GM13977 (cell line): ENCODE results near the gene GPSM1.

Experiments
- DNase-seq: peaks from one replicate; pipeline ENCODE4 v3.0.0; 2012; ENCODE audit warnings: low spot score
- CTCF ChIP-seq: IDR thresholded peaks from 2 replicates; pipeline ENCODE4 v1.5.1; 2012; ENCODE audit warnings: mild to moderate bottlenecking, control low read depth; ENCODE audit not compliant: insufficient read depth; ENCODE audit errors: extremely low read depth, missing control alignments
- in situ Hi-C: fragments of 300-500 bp; cut with MboI; formaldehyde crosslinking; loops from one replicate; pipeline ENCODE4 v1.12.0; 2022; ENCODE audit warnings: low sequenced_read_pairs, low pct_unique_long_range_greater_than_20kb, mixed read lengths, inconsistent platforms; ENCODE audit not compliant: unreplicated experiment

Gene GPSM1

DNA sequence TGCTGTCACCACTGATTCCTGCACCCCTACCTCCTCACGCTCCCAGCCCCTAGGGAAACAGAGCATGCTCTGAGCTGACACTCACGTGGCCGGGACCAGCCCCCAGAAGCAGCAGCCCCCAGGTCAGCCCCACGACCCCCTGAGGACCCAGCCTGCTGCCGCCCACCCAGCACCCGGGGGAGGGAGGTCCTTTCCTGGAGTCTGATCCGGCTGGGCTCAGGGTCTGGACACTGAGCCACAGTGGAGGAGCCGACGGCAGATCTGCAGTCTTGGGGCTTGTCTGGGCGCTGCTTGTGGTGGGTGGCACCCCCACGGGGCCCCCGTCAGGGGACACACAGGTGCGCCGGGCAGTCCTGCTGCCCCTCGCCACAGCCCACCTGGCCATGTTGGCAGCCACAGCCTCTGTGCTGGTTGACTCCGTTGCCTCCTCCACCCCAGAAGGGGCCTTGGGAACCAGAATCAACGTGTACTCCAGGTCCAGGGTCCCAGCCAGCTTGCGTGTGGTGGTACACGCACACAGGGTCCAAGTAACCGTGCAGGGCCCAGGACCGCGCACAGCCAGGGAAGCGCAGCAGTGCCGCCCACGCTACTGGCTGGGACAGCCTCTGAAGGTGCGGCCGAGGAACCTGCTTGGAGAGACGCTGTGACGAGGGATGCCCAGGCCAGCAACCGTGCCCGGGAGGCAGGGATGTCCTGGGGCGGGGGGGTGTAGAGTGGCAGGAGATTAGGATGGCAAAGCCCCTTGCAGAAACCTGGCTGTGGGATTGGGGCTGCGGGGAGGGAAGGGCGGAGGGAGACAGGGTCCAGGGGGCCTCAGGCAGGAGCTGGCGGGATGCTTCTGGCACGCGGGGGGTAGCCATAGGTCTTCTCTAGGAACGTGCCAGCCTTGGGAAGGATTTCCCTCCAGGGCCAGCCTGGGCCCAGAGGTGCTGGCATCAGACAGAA is 32.7 kb downstream of the GPSM1 start:
- in situ Hi-C loops, result no loop called here
- no peak for DNase-seq
- TF ChIP-seq CTCF, result no peak

DNA sequence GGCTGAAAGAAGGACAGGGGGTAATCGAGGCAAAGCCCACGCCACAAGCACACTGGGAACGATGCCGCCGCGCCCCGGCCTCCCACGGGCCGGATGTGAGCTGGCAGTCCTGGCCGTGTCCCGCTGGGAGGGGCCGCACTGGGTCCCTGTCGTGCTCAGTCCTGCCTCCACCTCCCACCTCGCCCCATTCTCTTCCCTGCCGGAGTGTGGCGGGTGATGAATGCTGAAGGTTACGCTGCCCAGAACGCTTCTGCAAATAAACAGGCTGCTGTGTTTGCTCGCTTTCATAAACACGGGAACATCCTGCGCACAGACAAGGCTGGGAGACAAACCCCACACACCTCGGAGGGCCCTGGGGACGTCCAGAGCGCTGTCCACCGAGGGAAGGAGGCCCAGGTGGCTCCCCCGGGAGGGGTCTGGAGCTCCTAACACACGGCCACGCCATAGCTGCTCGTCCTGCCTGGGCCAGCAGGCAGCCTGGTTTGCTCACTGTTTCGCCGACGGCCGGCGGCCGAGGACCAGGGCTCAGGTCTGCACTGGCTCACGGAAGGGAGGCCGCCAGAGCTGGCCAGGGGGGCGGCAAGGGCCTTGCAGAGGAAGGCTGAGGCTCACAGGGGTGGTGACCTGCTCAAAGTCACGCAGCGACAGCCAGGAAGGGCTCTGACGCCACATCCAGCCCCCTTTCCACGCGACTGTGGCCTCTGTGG is 33.9 kb downstream of the GPSM1 start:
- in situ Hi-C loops, result no loop called here
- TF ChIP-seq CTCF, result no peak
- no peak for DNase-seq

DNA sequence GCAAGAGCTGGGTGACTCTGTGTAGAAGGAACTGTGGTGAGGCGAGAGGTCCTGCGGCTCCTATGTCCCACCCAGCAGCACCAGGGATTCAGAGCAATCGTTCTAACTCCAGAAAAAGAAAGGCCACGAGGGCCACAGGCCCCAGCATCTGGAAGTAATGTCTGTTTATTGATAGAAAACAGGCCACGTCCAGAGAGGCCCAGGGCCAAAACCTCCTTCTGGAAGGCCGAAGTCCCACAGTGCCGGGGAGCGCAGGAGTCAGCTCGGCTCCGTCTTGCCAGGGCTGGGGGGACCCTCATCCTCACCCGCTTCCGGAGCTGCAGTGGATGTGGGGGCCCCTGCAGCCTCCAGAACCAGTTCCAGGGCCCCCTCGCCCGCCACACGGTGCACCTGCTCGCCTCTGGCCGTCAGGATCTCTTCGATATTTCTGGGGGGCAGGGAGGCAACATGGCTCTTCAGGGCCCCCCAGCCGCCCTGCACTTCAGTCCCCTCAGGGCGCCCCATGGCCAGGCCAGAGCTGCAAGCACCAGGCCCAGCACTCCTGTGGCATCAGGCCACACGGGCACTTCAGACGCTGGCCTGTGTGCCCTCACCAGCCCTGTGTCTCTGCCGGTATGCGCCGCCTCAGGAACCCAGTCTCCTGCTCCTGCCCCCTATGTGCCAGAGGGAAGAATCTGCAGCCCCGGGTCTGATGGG is 34.6 kb downstream of the GPSM1 start:
- in situ Hi-C loops, result no loop called here
- no peak for DNase-seq
- TF ChIP-seq CTCF, result no peak

DNA sequence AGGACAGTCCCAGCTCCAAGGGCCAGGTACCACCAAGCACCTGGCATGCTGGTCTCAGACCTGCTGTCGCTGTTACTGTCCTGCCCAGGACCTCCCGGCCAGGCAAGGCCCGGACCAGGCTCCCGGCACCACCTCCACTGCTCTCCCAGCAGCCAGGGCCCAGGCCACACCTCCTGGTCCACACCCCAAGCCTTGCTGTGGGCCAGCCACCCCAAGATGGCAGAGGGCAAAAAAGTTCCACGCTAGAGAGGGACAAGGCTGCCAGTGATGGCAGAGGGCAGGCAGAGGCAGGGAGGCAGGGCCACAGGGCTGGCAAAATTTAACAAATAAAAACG is 35.1 kb downstream of the GPSM1 start:
- DNase-seq, result no peak
- in situ Hi-C loops, result no loop called here
- TF ChIP-seq CTCF, result no peak

- in situ Hi-C loops, result no loop called here
- DNase-seq, result peak; percentile 100
Measured at GRCh38 chr9:136363106-136363948, 36.0 kb downstream of the GPSM1 start, which contains the start of gene DNLZ. DNLZ (minus strand) TSS chr9:136363744; CDS start chr9:136363714, 30 bp downstream.

More at GRCh38 chr9:136363106-136363948, 36.0 kb downstream of the GPSM1 start, which contains the start of gene DNLZ:
- peak; percentile 98 for TF ChIP-seq CTCF
